ENCODE results near the gene PDAP1. TPM values are rescaled to one million over a fixed set of nuclear protein-coding genes. Genes with fewer than 3 reads are reported as not detected.

The PDAP1 gene
- total RNA-seq, 4 donors from 2014 or later, result 47.2 to 68.5 (median 48.3) TPM

GRCh38 chr7:99422625-99423024, 14.2 kb upstream of the PDAP1 start:
- Histone ChIP-seq H3K36me3 (peaks cover 87% of the 10 kb centered on the region), H3K27me3 (no peaks in the 10 kb centered on the region), H3K4me1 (no peaks in the 10 kb centered on the region), H3K4me3 (no peak overlapping the region), H3K9me3 (no peaks in the 10 kb centered on the region), H3K27ac (no peak overlapping the region)
- DNase-seq (ENCODE audit: low spot score in 2 of 2), result no peak
- 69% methylated on average over 5 of the region's 5 CpGs for WGBS
- no peak for TF ChIP-seq EP300 (IDR thresholded peaks at IDR 0.05)
- no peak for TF ChIP-seq CTCF (IDR thresholded peaks at IDR 0.05)
- no peak for TF ChIP-seq POLR2A (IDR thresholded peaks at IDR 0.05)
- TF ChIP-seq POLR2AphosphoS5 (IDR thresholded peaks at IDR 0.05), result no peak

- TF ChIP-seq EP300 (IDR thresholded peaks at IDR 0.05) (no peak), CTCF (IDR thresholded peaks at IDR 0.05) (no peak), POLR2AphosphoS5 (IDR thresholded peaks at IDR 0.05) (no peak), POLR2A (IDR thresholded peaks at IDR 0.05) (no peak)
- H3K36me3 ChIP-seq, result peaks cover 89% of the 10 kb centered on the region
- WGBS, result 94% methylated on average over 11 of the region's 11 CpGs
- H3K27ac ChIP-seq, result no peak overlapping the region
- no peaks in the 10 kb centered on the region for H3K4me1 ChIP-seq
- no peak for DNase-seq (ENCODE audit: low spot score in 2 of 2)
- no peaks in the 10 kb centered on the region for H3K27me3 ChIP-seq
- no peaks in the 10 kb centered on the region for H3K9me3 ChIP-seq
- H3K4me3 ChIP-seq, result no peak overlapping the region
Observed at GRCh38 chr7:99422186-99422585, 13.8 kb upstream of the PDAP1 start.

GRCh38 chr7:99420986-99421385, 12.6 kb upstream of the PDAP1 start:
- TF ChIP-seq EP300 (IDR thresholded peaks at IDR 0.05) (no peak), CTCF (IDR thresholded peaks at IDR 0.05) (no peak), POLR2AphosphoS5 (IDR thresholded peaks at IDR 0.05) (no peak), POLR2A (IDR thresholded peaks at IDR 0.05) (no peak)
- no peaks in the 10 kb centered on the region for H3K9me3 ChIP-seq
- no peaks in the 10 kb centered on the region for H3K27me3 ChIP-seq
- peaks cover 94% of the 10 kb centered on the region for H3K36me3 ChIP-seq
- DNase-seq (ENCODE audit: low spot score in 2 of 2), result no peak
- no peaks in the 10 kb centered on the region for H3K4me1 ChIP-seq
- WGBS, result 84% methylated on average over 7 of the region's 7 CpGs
- no peak overlapping the region for H3K4me3 ChIP-seq
- H3K27ac ChIP-seq, result no peak overlapping the region

GRCh38 chr7:99420213-99420612, 11.8 kb upstream of the PDAP1 start:
- WGBS, result 100% methylated on average over 1 of the region's 5 CpGs
- no peak overlapping the region for H3K4me3 ChIP-seq
- DNase-seq (ENCODE audit: low spot score in 2 of 2), result no peak
- no peaks in the 10 kb centered on the region for H3K4me1 ChIP-seq
- H3K9me3 ChIP-seq, result no peaks in the 10 kb centered on the region
- H3K27me3 ChIP-seq, result no peaks in the 10 kb centered on the region
- H3K27ac ChIP-seq, result no peak overlapping the region
- no peak for TF ChIP-seq EP300 (IDR thresholded peaks at IDR 0.05)
- no peak for TF ChIP-seq CTCF (IDR thresholded peaks at IDR 0.05)
- TF ChIP-seq POLR2AphosphoS5 (IDR thresholded peaks at IDR 0.05), result no peak
- no peak for TF ChIP-seq POLR2A (IDR thresholded peaks at IDR 0.05)
- peaks cover 92% of the 10 kb centered on the region for H3K36me3 ChIP-seq

- H3K9me3 ChIP-seq, result no peaks in the 10 kb centered on the region
- no peaks in the 10 kb centered on the region for H3K4me1 ChIP-seq
- peaks cover 91% of the 10 kb centered on the region for H3K36me3 ChIP-seq
- no peak for DNase-seq (ENCODE audit: low spot score in 2 of 2)
- no peaks in the 10 kb centered on the region for H3K27me3 ChIP-seq
- TF ChIP-seq CTCF (IDR thresholded peaks at IDR 0.05) (no peak), POLR2AphosphoS5 (IDR thresholded peaks at IDR 0.05) (no peak)
- 79% methylated on average over 14 of the region's 29 CpGs for WGBS
- no peak overlapping the region for H3K27ac ChIP-seq
- no peak overlapping the region for H3K4me3 ChIP-seq
Observed at GRCh38 chr7:99419323-99420021, 11.1 kb upstream of the PDAP1 start.
